WTC11 (cell line): ENCODE measurements around the gene PLCG2. TPM values are rescaled to one million over a fixed set of nuclear protein-coding genes. Genes with fewer than 3 reads are reported as not detected.

Experiments
- ATAC-seq: fragments of 200-7000 bp; cut with Tn5 transposase; 2 replicates; pipeline ENCODE4 v1.10.0; 2021; ENCODE audit warnings: mild to moderate bottlenecking, moderate library complexity
- CTCF ChIA-PET: fragments of 300-600 bp; sonication (Branson Sonifier 250); formaldehyde crosslinking; loops from one replicate; lab custom pipeline; 2021; ENCODE audit warnings: antibody characterized with exemption; lab: Charles Lee
- POLR2A ChIA-PET: fragments of 350-600 bp; sonication (Branson Sonifier 250); formaldehyde crosslinking; loops from one replicate; lab custom pipeline; 2021; ENCODE audit warnings: antibody characterized with exemption; lab: Charles Lee
- DNase-seq: peaks from one replicate; pipeline ENCODE4 v3.0.0; 2021; ENCODE audit warnings: low spot score
- H3K27ac Mint-ChIP-seq: 2 replicates; pipeline ENCODE4 v1.8.0; 2021; ENCODE audit warnings: mixed read lengths
- H3K27me3 Mint-ChIP-seq: 2 replicates; pipeline ENCODE4 v1.8.0; 2021; ENCODE audit warnings: low read depth, mild to moderate bottlenecking, moderate library complexity, mixed read lengths
- H3K36me3 Mint-ChIP-seq: 2 replicates; pipeline ENCODE4 v1.8.0; 2021; ENCODE audit warnings: mixed read lengths
- H3K4me1 Mint-ChIP-seq: 2 replicates; pipeline ENCODE4 v1.8.0; 2022; ENCODE audit warnings: mixed read lengths
- H3K4me3 Mint-ChIP-seq: 2 replicates; pipeline ENCODE4 v1.8.0; 2021; ENCODE audit warnings: mild to moderate bottlenecking, moderate library complexity, mixed read lengths
- H3K9me3 Mint-ChIP-seq: 2 replicates; pipeline ENCODE4 v1.8.0; 2021; ENCODE audit warnings: mixed read lengths
- ATF1 ChIP-seq: sonication (generic); formaldehyde crosslinking; IDR thresholded peaks from 2 replicates; pipeline ENCODE4 v1.8.1; 2023; ENCODE audit warnings: mild to moderate bottlenecking, moderate library complexity, missing genetic modification reagents
- ESRRA ChIP-seq: sonication (generic); formaldehyde crosslinking; IDR thresholded peaks from 2 replicates; pipeline ENCODE4 v1.8.1; 2022; ENCODE audit warnings: mild to moderate bottlenecking, missing genetic modification reagents, borderline replicate concordance
- GABPB1 ChIP-seq: sonication (generic); formaldehyde crosslinking; IDR thresholded peaks from 2 replicates; pipeline ENCODE4 v1.8.1; 2023; ENCODE audit warnings: mild to moderate bottlenecking, missing genetic modification reagents
- NFE2L1 ChIP-seq: sonication (generic); formaldehyde crosslinking; IDR thresholded peaks from 2 replicates; pipeline ENCODE4 v1.8.1; 2023; ENCODE audit warnings: missing genetic modification reagents
- OVOL2 ChIP-seq: fragments of 250-450 bp; sonication (Bioruptor Pico); IDR thresholded peaks from 2 replicates; pipeline ENCODE4 v1.9.0; 2021; ENCODE audit warnings: mild to moderate bottlenecking, borderline replicate concordance
- RELA ChIP-seq: sonication (generic); formaldehyde crosslinking; IDR thresholded peaks from 2 replicates; pipeline ENCODE4 v1.8.1; 2022; ENCODE audit warnings: missing genetic modification reagents, mild to moderate bottlenecking, borderline replicate concordance
- RORB ChIP-seq: fragments of 250-450 bp; sonication (Bioruptor Pico); IDR thresholded peaks from 2 replicates; pipeline ENCODE4 v1.9.0; 2021; ENCODE audit warnings: mild to moderate bottlenecking
- SMAD3 ChIP-seq: sonication (generic); formaldehyde crosslinking; IDR thresholded peaks from 2 replicates; pipeline ENCODE4 v1.8.0; 2022; ENCODE audit warnings: missing genetic modification reagents, mild to moderate bottlenecking, borderline replicate concordance
- SMAD4 ChIP-seq: sonication (generic); formaldehyde crosslinking; IDR thresholded peaks from 2 replicates; pipeline ENCODE4 v1.8.0; 2022; ENCODE audit warnings: mild to moderate bottlenecking, missing genetic modification reagents
- SP1 ChIP-seq: sonication (generic); formaldehyde crosslinking; conservative IDR thresholded peaks from 2 replicates; pipeline ENCODE4 v1.8.1; 2022; ENCODE audit warnings: missing genetic modification reagents
- TP53 ChIP-seq: sonication (generic); formaldehyde crosslinking; IDR thresholded peaks from 2 replicates; pipeline ENCODE4 v1.8.1; 2023; ENCODE audit warnings: mild to moderate bottlenecking, missing genetic modification reagents
- ZNF219 ChIP-seq: sonication (generic); formaldehyde crosslinking; IDR thresholded peaks from 2 replicates; pipeline ENCODE4 v1.8.0; 2023; ENCODE audit warnings: missing genetic modification reagents, mild to moderate bottlenecking, borderline replicate concordance
- ZNF671 ChIP-seq: fragments of 250-450 bp; sonication (Bioruptor Pico); IDR thresholded peaks from 2 replicates; pipeline ENCODE4 v1.8.0; 2021; ENCODE audit warnings: mild to moderate bottlenecking
- total RNA-seq: library from RNA; stranded (reverse); gene quantifications from 3 replicates; pipeline ENCODE4 v1.2.3, GENCODE V29; 2021
- TF ChIP-seq, protein P1 (sequence below): sonication (generic); formaldehyde crosslinking; IDR thresholded peaks from 2 replicates; pipeline ENCODE4 v1.8.1; 2023; ENCODE audit warnings: mild to moderate bottlenecking, missing genetic modification reagents, moderate library complexity
- TF ChIP-seq, protein P2 (sequence below): sonication (generic); formaldehyde crosslinking; IDR thresholded peaks from 2 replicates; pipeline ENCODE4 v1.8.0; 2022; ENCODE audit warnings: mild to moderate bottlenecking, missing genetic modification reagents
- TF ChIP-seq, protein P3 (sequence below): sonication (generic); formaldehyde crosslinking; IDR thresholded peaks from 2 replicates; pipeline ENCODE4 v1.8.1; 2022; ENCODE audit warnings: mild to moderate bottlenecking, missing genetic modification reagents, moderate library complexity, borderline replicate concordance
- TF ChIP-seq, protein P4 (sequence below): fragments of 250-450 bp; sonication (Bioruptor Pico); IDR thresholded peaks from 2 replicates; pipeline ENCODE4 v1.9.0; 2021; ENCODE audit warnings: mild to moderate bottlenecking, borderline replicate concordance
- TF ChIP-seq, protein P5 (sequence below): fragments of 200-600 bp; IDR thresholded peaks from 2 replicates; pipeline ENCODE4 v1.8.0; 2022; ENCODE audit warnings: antibody characterized with exemption
- TF ChIP-seq, protein P6 (sequence below): sonication (generic); formaldehyde crosslinking; IDR thresholded peaks from 2 replicates; pipeline ENCODE4 v1.8.0; 2023; ENCODE audit warnings: missing genetic modification reagents

PLCG2 gene
- total RNA-seq, 1 experiment from 2014 or later: 7.0 TPM

DNA sequence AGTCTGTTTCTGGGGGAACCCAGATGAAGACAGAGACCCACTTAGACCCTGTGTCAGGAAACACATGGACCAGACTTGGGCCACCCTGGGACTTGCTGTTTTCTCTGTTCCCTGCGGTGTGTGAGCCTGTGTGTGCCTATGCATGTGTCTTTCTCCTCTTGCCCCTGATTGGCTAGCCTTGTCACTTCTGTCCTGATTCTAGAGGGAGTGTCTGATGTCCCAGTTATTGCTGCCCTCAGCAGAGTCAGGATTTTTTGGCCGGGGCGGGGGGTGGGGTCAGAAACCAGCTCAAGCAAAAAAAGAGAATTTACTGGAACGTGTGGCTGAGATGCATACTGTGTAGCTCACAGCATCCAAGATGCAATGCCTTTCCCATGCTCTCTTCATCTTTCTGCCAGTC lies 30.5 kb downstream of the PLCG2 start:
- POLR2A ChIA-PET: no interaction called here
- no peak for TF ChIP-seq ZNF671 (CRISPR knock-in tag)
- no peak for TF ChIP-seq GABPB1 (CRISPR knock-in tag)
- TF ChIP-seq TP53 (CRISPR knock-in tag): no peak
- no peak for TF ChIP-seq NFE2L1
- TF ChIP-seq RELA (CRISPR knock-in tag): no peak
- TF ChIP-seq, protein P1, sequence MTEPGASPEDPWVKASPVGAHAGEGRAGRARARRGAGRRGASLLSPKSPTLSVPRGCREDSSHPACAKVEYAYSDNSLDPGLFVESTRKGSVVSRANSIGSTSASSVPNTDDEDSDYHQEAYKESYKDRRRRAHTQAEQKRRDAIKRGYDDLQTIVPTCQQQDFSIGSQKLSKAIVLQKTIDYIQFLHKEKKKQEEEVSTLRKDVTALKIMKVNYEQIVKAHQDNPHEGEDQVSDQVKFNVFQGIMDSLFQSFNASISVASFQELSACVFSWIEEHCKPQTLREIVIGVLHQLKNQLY (CRISPR knock-in tag): no peak
- TF ChIP-seq, protein P2, sequence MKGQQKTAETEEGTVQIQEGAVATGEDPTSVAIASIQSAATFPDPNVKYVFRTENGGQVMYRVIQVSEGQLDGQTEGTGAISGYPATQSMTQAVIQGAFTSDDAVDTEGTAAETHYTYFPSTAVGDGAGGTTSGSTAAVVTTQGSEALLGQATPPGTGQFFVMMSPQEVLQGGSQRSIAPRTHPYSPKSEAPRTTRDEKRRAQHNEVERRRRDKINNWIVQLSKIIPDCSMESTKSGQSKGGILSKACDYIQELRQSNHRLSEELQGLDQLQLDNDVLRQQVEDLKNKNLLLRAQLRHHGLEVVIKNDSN (CRISPR knock-in tag): no peak
- TF ChIP-seq, protein P3, sequence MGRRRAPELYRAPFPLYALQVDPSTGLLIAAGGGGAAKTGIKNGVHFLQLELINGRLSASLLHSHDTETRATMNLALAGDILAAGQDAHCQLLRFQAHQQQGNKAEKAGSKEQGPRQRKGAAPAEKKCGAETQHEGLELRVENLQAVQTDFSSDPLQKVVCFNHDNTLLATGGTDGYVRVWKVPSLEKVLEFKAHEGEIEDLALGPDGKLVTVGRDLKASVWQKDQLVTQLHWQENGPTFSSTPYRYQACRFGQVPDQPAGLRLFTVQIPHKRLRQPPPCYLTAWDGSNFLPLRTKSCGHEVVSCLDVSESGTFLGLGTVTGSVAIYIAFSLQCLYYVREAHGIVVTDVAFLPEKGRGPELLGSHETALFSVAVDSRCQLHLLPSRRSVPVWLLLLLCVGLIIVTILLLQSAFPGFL (CRISPR knock-in tag): no peak
- no peak for TF ChIP-seq ATF1 (CRISPR knock-in tag)
- no peak for TF ChIP-seq ESRRA (CRISPR knock-in tag)
- TF ChIP-seq SP1: no peak
- TF ChIP-seq RORB (CRISPR knock-in tag): no peak
- TF ChIP-seq SMAD3 (CRISPR knock-in tag): no peak
- TF ChIP-seq, protein P4, sequence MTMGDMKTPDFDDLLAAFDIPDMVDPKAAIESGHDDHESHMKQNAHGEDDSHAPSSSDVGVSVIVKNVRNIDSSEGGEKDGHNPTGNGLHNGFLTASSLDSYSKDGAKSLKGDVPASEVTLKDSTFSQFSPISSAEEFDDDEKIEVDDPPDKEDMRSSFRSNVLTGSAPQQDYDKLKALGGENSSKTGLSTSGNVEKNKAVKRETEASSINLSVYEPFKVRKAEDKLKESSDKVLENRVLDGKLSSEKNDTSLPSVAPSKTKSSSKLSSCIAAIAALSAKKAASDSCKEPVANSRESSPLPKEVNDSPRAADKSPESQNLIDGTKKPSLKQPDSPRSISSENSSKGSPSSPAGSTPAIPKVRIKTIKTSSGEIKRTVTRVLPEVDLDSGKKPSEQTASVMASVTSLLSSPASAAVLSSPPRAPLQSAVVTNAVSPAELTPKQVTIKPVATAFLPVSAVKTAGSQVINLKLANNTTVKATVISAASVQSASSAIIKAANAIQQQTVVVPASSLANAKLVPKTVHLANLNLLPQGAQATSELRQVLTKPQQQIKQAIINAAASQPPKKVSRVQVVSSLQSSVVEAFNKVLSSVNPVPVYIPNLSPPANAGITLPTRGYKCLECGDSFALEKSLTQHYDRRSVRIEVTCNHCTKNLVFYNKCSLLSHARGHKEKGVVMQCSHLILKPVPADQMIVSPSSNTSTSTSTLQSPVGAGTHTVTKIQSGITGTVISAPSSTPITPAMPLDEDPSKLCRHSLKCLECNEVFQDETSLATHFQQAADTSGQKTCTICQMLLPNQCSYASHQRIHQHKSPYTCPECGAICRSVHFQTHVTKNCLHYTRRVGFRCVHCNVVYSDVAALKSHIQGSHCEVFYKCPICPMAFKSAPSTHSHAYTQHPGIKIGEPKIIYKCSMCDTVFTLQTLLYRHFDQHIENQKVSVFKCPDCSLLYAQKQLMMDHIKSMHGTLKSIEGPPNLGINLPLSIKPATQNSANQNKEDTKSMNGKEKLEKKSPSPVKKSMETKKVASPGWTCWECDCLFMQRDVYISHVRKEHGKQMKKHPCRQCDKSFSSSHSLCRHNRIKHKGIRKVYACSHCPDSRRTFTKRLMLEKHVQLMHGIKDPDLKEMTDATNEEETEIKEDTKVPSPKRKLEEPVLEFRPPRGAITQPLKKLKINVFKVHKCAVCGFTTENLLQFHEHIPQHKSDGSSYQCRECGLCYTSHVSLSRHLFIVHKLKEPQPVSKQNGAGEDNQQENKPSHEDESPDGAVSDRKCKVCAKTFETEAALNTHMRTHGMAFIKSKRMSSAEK: no peak
- TF ChIP-seq OVOL2 (CRISPR knock-in tag): no peak
- TF ChIP-seq, protein P5, sequence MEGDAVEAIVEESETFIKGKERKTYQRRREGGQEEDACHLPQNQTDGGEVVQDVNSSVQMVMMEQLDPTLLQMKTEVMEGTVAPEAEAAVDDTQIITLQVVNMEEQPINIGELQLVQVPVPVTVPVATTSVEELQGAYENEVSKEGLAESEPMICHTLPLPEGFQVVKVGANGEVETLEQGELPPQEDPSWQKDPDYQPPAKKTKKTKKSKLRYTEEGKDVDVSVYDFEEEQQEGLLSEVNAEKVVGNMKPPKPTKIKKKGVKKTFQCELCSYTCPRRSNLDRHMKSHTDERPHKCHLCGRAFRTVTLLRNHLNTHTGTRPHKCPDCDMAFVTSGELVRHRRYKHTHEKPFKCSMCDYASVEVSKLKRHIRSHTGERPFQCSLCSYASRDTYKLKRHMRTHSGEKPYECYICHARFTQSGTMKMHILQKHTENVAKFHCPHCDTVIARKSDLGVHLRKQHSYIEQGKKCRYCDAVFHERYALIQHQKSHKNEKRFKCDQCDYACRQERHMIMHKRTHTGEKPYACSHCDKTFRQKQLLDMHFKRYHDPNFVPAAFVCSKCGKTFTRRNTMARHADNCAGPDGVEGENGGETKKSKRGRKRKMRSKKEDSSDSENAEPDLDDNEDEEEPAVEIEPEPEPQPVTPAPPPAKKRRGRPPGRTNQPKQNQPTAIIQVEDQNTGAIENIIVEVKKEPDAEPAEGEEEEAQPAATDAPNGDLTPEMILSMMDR: no peak
- TF ChIP-seq ZNF219 (CRISPR knock-in tag): no peak
- TF ChIP-seq SMAD4 (CRISPR knock-in tag): no peak
- TF ChIP-seq, protein P6, sequence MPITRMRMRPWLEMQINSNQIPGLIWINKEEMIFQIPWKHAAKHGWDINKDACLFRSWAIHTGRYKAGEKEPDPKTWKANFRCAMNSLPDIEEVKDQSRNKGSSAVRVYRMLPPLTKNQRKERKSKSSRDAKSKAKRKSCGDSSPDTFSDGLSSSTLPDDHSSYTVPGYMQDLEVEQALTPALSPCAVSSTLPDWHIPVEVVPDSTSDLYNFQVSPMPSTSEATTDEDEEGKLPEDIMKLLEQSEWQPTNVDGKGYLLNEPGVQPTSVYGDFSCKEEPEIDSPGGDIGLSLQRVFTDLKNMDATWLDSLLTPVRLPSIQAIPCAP: no peak
- H3K36me3 Mint-ChIP-seq: no peaks in the 10 kb centered on the region

More for the DNA sequence above, 30.5 kb downstream of the PLCG2 start:
- CTCF ChIA-PET: no interaction called here
- no peak for DNase-seq
- no peak for ATAC-seq
- peaks cover 7% of the 10 kb centered on the region for H3K4me1 Mint-ChIP-seq
- H3K9me3 Mint-ChIP-seq: peaks cover 12% of the 10 kb centered on the region
- H3K27ac Mint-ChIP-seq: no peak overlapping the region
- no peak overlapping the region for H3K4me3 Mint-ChIP-seq
- H3K27me3 Mint-ChIP-seq: no peaks in the 10 kb centered on the region
